Spleen (tissue), 11 donors: ENCODE data around the gene KRTAP10-2. TPM values are rescaled to one million over a fixed set of nuclear protein-coding genes. Genes with fewer than 3 reads are reported as not detected.

Experiments used
- DNase-seq: peaks from one replicate; pipeline ENCODE4 v3.0.0-alpha.2; 2020
- H3K27ac ChIP-seq, 8 donors: fragments of 200-600 bp; sonication (generic) in 7 of 8; 1 replicate in 4 of 8; 2 replicates in 4 of 8; pipeline versions ENCODE4 v1.5.0 to v1.8.0; 2016 to 2021; ENCODE audit warnings: inconsistent platforms in 4 of 8, mild to moderate bottlenecking in 4 of 8, moderate library complexity in 1 of 8
- H3K27me3 ChIP-seq, 7 donors: fragments of 200-600 bp; sonication (generic) in 6 of 7; replicated peaks in 1 of 7; 1 replicate in 4 of 7; 2 replicates in 3 of 7; pipeline versions ENCODE4 v1.5.0 to v1.8.0; 2016 to 2021; ENCODE audit warnings: inconsistent platforms in 3 of 7, mild to moderate bottlenecking in 1 of 7
- H3K36me3 ChIP-seq, 6 donors: fragments of 200-600 bp; sonication (generic) in 5 of 6; 1 replicate in 4 of 6; 2 replicates in 2 of 6; pipeline versions ENCODE4 v1.5.0 to v1.8.0; 2016 to 2021; ENCODE audit warnings: inconsistent platforms in 2 of 6
- H3K4me1 ChIP-seq, 6 donors: fragments of 200-600 bp; sonication (generic) in 5 of 6; 1 replicate in 3 of 6; 2 replicates in 3 of 6; pipeline versions ENCODE4 v1.5.0 to v1.8.0; 2016 to 2021; ENCODE audit warnings: inconsistent platforms in 3 of 6
- H3K4me3 ChIP-seq, 8 donors: fragments of 200-600 bp; sonication (generic) in 7 of 8; 1 replicate in 4 of 8; 2 replicates in 4 of 8; pipeline versions ENCODE4 v1.5.0 to v1.8.0; 2016 to 2021; ENCODE audit warnings: inconsistent platforms in 4 of 8, mild to moderate bottlenecking in 4 of 8, moderate library complexity in 2 of 8
- H3K9me3 ChIP-seq, 8 donors: fragments of 200-600 bp; sonication (generic) in 7 of 8; 1 replicate in 4 of 8; 2 replicates in 4 of 8; pipeline versions ENCODE4 v1.5.0 to v1.8.0; 2016 to 2021; ENCODE audit warnings: inconsistent platforms in 4 of 8
- CTCF ChIP-seq, 11 experiments: fragments of 200-600 bp in 7 of 11; fragments of 450-650 bp in 4 of 11; sonication (generic) in 4 of 11; IDR thresholded peaks in 8 of 11; conservative IDR thresholded peaks in 3 of 11; 1 replicate in 7 of 11; 2 replicates in 4 of 11; pipeline versions ENCODE4 v1.4.0 to v1.8.0; 2016 to 2021; ENCODE audit warnings: antibody characterized with exemption in 11 of 11, inconsistent platforms in 4 of 11, mild to moderate bottlenecking in 1 of 11
- POLR2A ChIP-seq, 3 donors: fragments of 450-650 bp; IDR thresholded peaks; one replicate each; pipeline ENCODE4 v1.5.1; 2017; ENCODE audit warnings: antibody characterized with exemption in 3 of 3, mild to moderate bottlenecking in 1 of 3
- POLR2AphosphoS5 ChIP-seq, 3 donors: sonication (generic); formaldehyde crosslinking; IDR thresholded peaks; one replicate each; pipeline ENCODE4 v1.5.1; 2017; ENCODE audit warnings: antibody characterized with exemption in 3 of 3
- WGBS, 5 donors: extraction: QIAGEN DNeasy Blood & Tissue Kit in 3 of 5; methylation state at CpG; one replicate each; pipeline versions ENCODE4 v1.1.5 to v1.1.7; 2013 to 2018; 5-methylcytosine and 5-hydroxymethylcytosine counted together
- intact Hi-C: fragments of 100-400 bp; cut with DNase I; formaldehyde crosslinking; loops from one replicate; pipeline ENCODE4 v1.15.0; 2023; ENCODE audit warnings: low total_unique reads
- polyA plus RNA-seq, 3 donors: library from polyadenylated mRNA; stranded (reverse); fragments of 200-250 nt; gene quantifications; one replicate each; pipeline ENCODE4 v1.2.1, GENCODE V29; 2013
- total RNA-seq, 7 donors: library from RNA; depleted of rRNA in 3 of 7; stranded (reverse); fragments of >200 nt in 3 of 7; fragmentation: NEBNext Ultra II Directional in 4 of 7; extraction: Animal tissue kit (Norgen Biotek cat#: 25700) in 4 of 7; gene quantifications; one replicate each; pipeline versions ENCODE4 v1.1.0 to v1.2.1, GENCODE V29; 2016 to 2021
- donor health status: healthy with polysubstance abuse.
- donor health status: DM: no; HTN: no; CAD: no; lungs with moderate emphysema.
- donor health status: DM: no; HTN: no; CAD: no.
- donor health status: Bipolar disorder and iron deficiency.
- donor health status: healthy.
- donor health status: DM: no; HTN: no; CAD: no.
- donor health status: DM: yes; HTN: yes; CAD: no.

Gene KRTAP10-2
- total and polyA plus RNA-seq, 10 donors, result not detected

- Histone ChIP-seq H3K36me3 (no peaks in the 10 kb centered on the region), H3K27me3 (peaks cover 0 to 22% (median 0%) of the 10 kb centered on the region in 7 donors), H3K4me3 (no peak overlapping the region), H3K4me1 (peaks cover 0 to 17% (median 11%) of the 10 kb centered on the region in 6 donors), H3K27ac (no peak overlapping the region), H3K9me3 (no peaks in the 10 kb centered on the region)
- no peak for TF ChIP-seq POLR2A (IDR thresholded peaks at IDR 0.05)
- no peak for TF ChIP-seq POLR2AphosphoS5 (IDR thresholded peaks at IDR 0.05)
- no peak for TF ChIP-seq CTCF (IDR thresholded peaks at IDR 0.05 in 8 of 11, conservative IDR thresholded peaks at IDR 0.05 in 3 of 11)
- intact Hi-C loops, result loop anchor here (5.0 kb wide), 2 partner anchors 229 to 279 kb away; no protein-coding TSS in a partner anchor
- 60 to 92% (median 84%) methylated on average over 2 to 15 of the region's 15 CpGs for WGBS, 5 donors
- DNase-seq, result peak; percentile 62
Measured at GRCh38 chr21:44513389-44514217, 37.7 kb downstream of the KRTAP10-2 start.

- H3K4me1 ChIP-seq, result peaks cover 0 to 17% (median 11%) of the 10 kb centered on the region in 6 donors
Measured at GRCh38 chr21:44512496-44513388, 38.6 kb downstream of the KRTAP10-2 start.

GRCh38 chr21:44511938-44512275 is 39.4 kb downstream of the KRTAP10-2 start:
- intact Hi-C loops, result loop anchor here (5.0 kb wide), 2 partner anchors 230 to 280 kb away; no protein-coding TSS in a partner anchor
- Histone ChIP-seq H3K9me3 (no peaks in the 10 kb centered on the region), H3K27me3 (peaks cover 0 to 30% (median 0%) of the 10 kb centered on the region in 7 donors), H3K36me3 (no peaks in the 10 kb centered on the region), H3K4me3 (no peak overlapping the region), H3K27ac (no peak overlapping the region), H3K4me1 (peaks cover 0 to 25% (median 14%) of the 10 kb centered on the region in 6 donors)
- TF ChIP-seq CTCF (IDR thresholded peaks at IDR 0.05 in 8 of 11, conservative IDR thresholded peaks at IDR 0.05 in 3 of 11), result no peak
- no peak for TF ChIP-seq POLR2AphosphoS5 (IDR thresholded peaks at IDR 0.05)
- no peak for TF ChIP-seq POLR2A (IDR thresholded peaks at IDR 0.05)
- no peak for DNase-seq
- 77 to 93% (median 84%) methylated on average over 8 of the region's 8 CpGs for WGBS, 5 donors

More at GRCh38 chr21:44512496-44513388, 38.6 kb downstream of the KRTAP10-2 start:
- no peak for TF ChIP-seq POLR2AphosphoS5 (IDR thresholded peaks at IDR 0.05)
- no peak for TF ChIP-seq CTCF (IDR thresholded peaks at IDR 0.05 in 8 of 11, conservative IDR thresholded peaks at IDR 0.05 in 3 of 11)
- no peak for TF ChIP-seq POLR2A (IDR thresholded peaks at IDR 0.05)
- intact Hi-C loops, result loop anchor here (5.0 kb wide), 2 partner anchors 230 to 280 kb away; no protein-coding TSS in a partner anchor
- Histone ChIP-seq H3K27ac (no peak overlapping the region), H3K27me3 (peaks cover 0 to 29% (median 0%) of the 10 kb centered on the region in 7 donors), H3K9me3 (no peaks in the 10 kb centered on the region), H3K4me3 (no peak overlapping the region), H3K36me3 (no peaks in the 10 kb centered on the region)
- 85 to 90% (median 86%) methylated on average over 18 to 21 of the region's 21 CpGs for WGBS, 5 donors
- DNase-seq, result peak; percentile 76
